Glutamatergic neuron (in vitro differentiated cells): ENCODE results near the gene LRRC4. TPM values are rescaled to one million over a fixed set of nuclear protein-coding genes. Genes with fewer than 3 reads are reported as not detected.

ENCODE experiments used
- DNase-seq: peaks from one replicate; pipeline ENCODE4 v3.0.0; 2022
- H3K27ac Mint-ChIP-seq: one replicate; pipeline ENCODE4 v1.8.0; 2020; ENCODE audit warnings: mild to moderate bottlenecking, mixed read lengths, inconsistent platforms; ENCODE audit not compliant: unreplicated experiment
- H3K27me3 Mint-ChIP-seq: one replicate; pipeline ENCODE4 v1.8.0; 2020; ENCODE audit warnings: mild to moderate bottlenecking, moderate library complexity, mixed read lengths, inconsistent platforms; ENCODE audit not compliant: unreplicated experiment
- H3K36me3 Mint-ChIP-seq: one replicate; pipeline ENCODE4 v1.8.0; 2020; ENCODE audit warnings: mild to moderate bottlenecking, mixed read lengths, inconsistent platforms; ENCODE audit not compliant: unreplicated experiment
- H3K4me1 Mint-ChIP-seq: one replicate; pipeline ENCODE4 v1.8.0; 2020; ENCODE audit warnings: mild to moderate bottlenecking, low read depth, mixed read lengths, inconsistent platforms; ENCODE audit not compliant: unreplicated experiment
- H3K4me3 Mint-ChIP-seq: one replicate; pipeline ENCODE4 v1.8.0; 2020; ENCODE audit warnings: mild to moderate bottlenecking, mixed read lengths, inconsistent platforms; ENCODE audit not compliant: unreplicated experiment
- H3K9me3 Mint-ChIP-seq: one replicate; pipeline ENCODE4 v1.8.0; 2020; ENCODE audit warnings: mild to moderate bottlenecking, moderate library complexity, mixed read lengths, inconsistent platforms; ENCODE audit not compliant: unreplicated experiment
- total RNA-seq: library from RNA; stranded (reverse); fragmentation: NEBNext Ultra II Directional; extraction: Animal tissue kit (Norgen Biotek cat#: 25700); gene quantifications from one replicate; pipeline ENCODE4 v1.2.1, GENCODE V29; 2021; ENCODE audit not compliant: unreplicated experiment
- TF ChIP-seq, protein P1 (sequence below): fragments of 200-600 bp; sonication (generic); IDR thresholded peaks from one replicate; pipeline ENCODE4 v1.5.0; 2021; ENCODE audit not compliant: partially characterized antibody, unreplicated experiment

Gene LRRC4
- total RNA-seq, 1 donor from 2014 or later, result 60.0 TPM

DNA sequence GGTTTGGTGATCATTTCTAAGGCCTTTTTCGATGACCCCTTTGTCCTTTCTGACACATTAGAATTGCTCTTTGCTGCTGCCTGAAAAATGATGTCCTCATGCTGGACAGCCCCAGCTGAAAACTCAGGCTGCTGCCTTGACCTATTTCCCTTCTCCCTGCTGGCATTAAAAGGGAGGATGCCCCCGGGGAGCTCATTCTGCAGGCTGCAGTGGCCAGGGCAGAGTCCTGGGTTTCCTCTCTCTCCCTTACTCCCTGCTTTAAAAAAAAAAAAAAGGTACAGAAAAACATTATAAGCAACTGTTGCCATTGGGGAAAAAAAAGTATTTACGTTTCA, 35.4 kb downstream of the LRRC4 start:
- DNase-seq, result peak; percentile 66
- Mint-ChIP-seq H3K4me1 (peaks cover 29% of the 10 kb centered on the region), H3K27ac (peak overlapping the region; percentile 93), H3K9me3 (peaks cover 6% of the 10 kb centered on the region), H3K27me3 (peaks cover 4% of the 10 kb centered on the region), H3K4me3 (peak overlapping the region; percentile 5), H3K36me3 (no peaks in the 10 kb centered on the region)
- TF ChIP-seq, protein P1, sequence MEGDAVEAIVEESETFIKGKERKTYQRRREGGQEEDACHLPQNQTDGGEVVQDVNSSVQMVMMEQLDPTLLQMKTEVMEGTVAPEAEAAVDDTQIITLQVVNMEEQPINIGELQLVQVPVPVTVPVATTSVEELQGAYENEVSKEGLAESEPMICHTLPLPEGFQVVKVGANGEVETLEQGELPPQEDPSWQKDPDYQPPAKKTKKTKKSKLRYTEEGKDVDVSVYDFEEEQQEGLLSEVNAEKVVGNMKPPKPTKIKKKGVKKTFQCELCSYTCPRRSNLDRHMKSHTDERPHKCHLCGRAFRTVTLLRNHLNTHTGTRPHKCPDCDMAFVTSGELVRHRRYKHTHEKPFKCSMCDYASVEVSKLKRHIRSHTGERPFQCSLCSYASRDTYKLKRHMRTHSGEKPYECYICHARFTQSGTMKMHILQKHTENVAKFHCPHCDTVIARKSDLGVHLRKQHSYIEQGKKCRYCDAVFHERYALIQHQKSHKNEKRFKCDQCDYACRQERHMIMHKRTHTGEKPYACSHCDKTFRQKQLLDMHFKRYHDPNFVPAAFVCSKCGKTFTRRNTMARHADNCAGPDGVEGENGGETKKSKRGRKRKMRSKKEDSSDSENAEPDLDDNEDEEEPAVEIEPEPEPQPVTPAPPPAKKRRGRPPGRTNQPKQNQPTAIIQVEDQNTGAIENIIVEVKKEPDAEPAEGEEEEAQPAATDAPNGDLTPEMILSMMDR, result no peak

DNA sequence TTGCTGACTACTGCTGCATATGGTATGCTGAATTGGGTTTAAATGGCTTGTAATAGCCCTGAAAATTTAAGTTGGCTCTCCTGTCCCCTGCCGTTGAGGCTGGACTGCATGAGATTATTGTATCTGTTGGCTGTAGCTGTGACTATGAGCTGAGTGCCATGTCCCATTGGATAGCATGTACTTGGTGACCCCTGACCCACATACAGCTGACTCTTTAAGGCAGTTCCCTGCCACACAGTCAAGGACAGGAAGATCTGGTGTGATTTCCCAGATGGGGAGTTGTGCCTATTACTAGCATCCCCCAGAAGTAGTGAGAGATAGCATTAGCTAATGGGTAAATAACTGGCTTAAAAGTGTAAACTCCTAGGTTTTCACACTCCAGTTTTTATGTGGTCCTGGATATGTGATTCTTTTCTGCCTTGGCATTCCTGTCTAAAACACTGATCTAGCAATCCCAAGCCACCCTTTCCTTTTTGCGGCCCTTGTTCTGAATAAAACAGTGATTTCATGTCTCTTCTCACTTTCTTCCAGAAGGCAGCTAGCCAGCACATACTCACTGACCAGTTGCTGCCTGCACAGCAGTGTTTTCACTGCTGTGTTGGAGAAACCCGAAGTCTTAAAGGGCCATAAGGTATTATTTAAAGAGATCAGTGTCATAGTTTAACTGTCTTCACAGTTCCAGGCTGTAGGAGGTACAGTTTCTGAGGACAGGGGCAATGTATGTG, 35.9 kb downstream of the LRRC4 start:
- peak overlapping the region; percentile 93 for H3K27ac Mint-ChIP-seq
- peaks cover 5% of the 10 kb centered on the region for H3K9me3 Mint-ChIP-seq
- no peak for DNase-seq
- peaks cover 27% of the 10 kb centered on the region for H3K4me1 Mint-ChIP-seq
- H3K36me3 Mint-ChIP-seq, result no peaks in the 10 kb centered on the region
- peaks cover 4% of the 10 kb centered on the region for H3K27me3 Mint-ChIP-seq
- H3K4me3 Mint-ChIP-seq, result peak overlapping the region; percentile 61
- TF ChIP-seq, protein P1, result no peak

- TF ChIP-seq, protein P1, result no peak
- Mint-ChIP-seq H3K9me3 (peaks cover 5% of the 10 kb centered on the region), H3K27me3 (peaks cover 4% of the 10 kb centered on the region), H3K27ac (peak overlapping the region; percentile 7), H3K36me3 (no peaks in the 10 kb centered on the region), H3K4me3 (no peak overlapping the region), H3K4me1 (peaks cover 36% of the 10 kb centered on the region)
- DNase-seq, result no peak
These were observed 37.2 kb downstream of the LRRC4 start for GRCh38 chr7:127993987-127994386.

- no peak for DNase-seq
- TF ChIP-seq, protein P1, result no peak
- Mint-ChIP-seq H3K27me3 (peaks cover 4% of the 10 kb centered on the region), H3K9me3 (peaks cover 5% of the 10 kb centered on the region), H3K4me1 (peaks cover 42% of the 10 kb centered on the region), H3K4me3 (no peak overlapping the region), H3K36me3 (no peaks in the 10 kb centered on the region), H3K27ac (no peak overlapping the region)
These were observed 37.9 kb downstream of the LRRC4 start for GRCh38 chr7:127993317-127993716.

DNA sequence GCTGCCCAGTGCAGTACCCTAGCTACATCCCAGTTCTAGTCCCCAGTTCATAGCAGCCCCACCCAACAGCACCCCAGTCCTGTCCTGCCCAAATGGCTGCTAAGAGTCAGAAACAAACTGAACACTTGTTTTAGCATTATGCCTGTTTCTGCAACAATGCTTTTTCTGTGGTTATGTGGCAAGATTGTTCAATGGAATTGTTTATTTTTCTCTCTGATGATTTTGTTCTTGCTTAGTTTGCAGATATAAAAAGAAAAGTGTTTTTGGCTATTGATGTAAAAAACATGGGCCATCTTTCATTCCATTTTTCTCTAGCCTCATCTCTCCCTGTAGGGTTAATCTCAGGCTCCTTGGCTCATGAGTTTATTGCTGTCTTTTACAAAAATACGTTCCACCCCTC, 42.5 kb downstream of the LRRC4 start:
- Mint-ChIP-seq H3K36me3 (no peaks in the 10 kb centered on the region), H3K9me3 (peaks cover 2% of the 10 kb centered on the region), H3K4me3 (no peak overlapping the region), H3K27me3 (peaks cover 8% of the 10 kb centered on the region), H3K4me1 (peaks cover 35% of the 10 kb centered on the region), H3K27ac (no peak overlapping the region)
- no peak for DNase-seq
- TF ChIP-seq, protein P1, result no peak
